Kidney capillary endothelial cell (primary cell): ENCODE data around the gene TLR10.

ENCODE experiments used
- DNase-seq: peaks from one replicate; pipeline ENCODE4 v3.0.0-alpha.2; 2018; ENCODE audit warnings: low spot score

Gene TLR10

GRCh38 chr4:38764277-38764676, 18.5 kb downstream of the TLR10 start:
- no peak for DNase-seq

GRCh38 chr4:38762560-38762959, 20.2 kb downstream of the TLR10 start:
- DNase-seq, result no peak

GRCh38 chr4:38759790-38760122, 23.0 kb downstream of the TLR10 start:
- no peak for DNase-seq

GRCh38 chr4:38759113-38759789, 23.5 kb downstream of the TLR10 start:
- DNase-seq, result peak; percentile 46

GRCh38 chr4:38757945-38758600, 24.7 kb downstream of the TLR10 start:
- no peak for DNase-seq

GRCh38 chr4:38752941-38753806, 29.6 kb downstream of the TLR10 start:
- DNase-seq, result no peak

- no peak for DNase-seq
These were observed 30.3 kb downstream of the TLR10 start for GRCh38 chr4:38752372-38752940.

- DNase-seq, result no peak
These were observed 31.3 kb downstream of the TLR10 start for GRCh38 chr4:38751341-38752010.

GRCh38 chr4:38749336-38749735, 33.5 kb downstream of the TLR10 start:
- no peak for DNase-seq

- DNase-seq, result no peak
These were observed 35.2 kb downstream of the TLR10 start for GRCh38 chr4:38747629-38748028.

GRCh38 chr4:38745881-38746280, 36.9 kb downstream of the TLR10 start:
- no peak for DNase-seq

GRCh38 chr4:38743866-38744265, 38.9 kb downstream of the TLR10 start:
- no peak for DNase-seq

- DNase-seq, result no peak
These were observed 42.5 kb downstream of the TLR10 start for GRCh38 chr4:38740303-38740702.

- no peak for DNase-seq
These were observed 43.6 kb downstream of the TLR10 start for GRCh38 chr4:38738940-38739803.

- DNase-seq, result no peak
These were observed 46.9 kb downstream of the TLR10 start for GRCh38 chr4:38735870-38736269.

- DNase-seq, result no peak
These were observed 47.9 kb downstream of the TLR10 start for GRCh38 chr4:38734911-38735310.

- DNase-seq, result no peak
These were observed 48.3 kb downstream of the TLR10 start for GRCh38 chr4:38734446-38734845.

- DNase-seq, result no peak
These were observed 49.1 kb downstream of the TLR10 start for GRCh38 chr4:38733663-38734062.

GRCh38 chr4:38730830-38731646, 51.8 kb downstream of the TLR10 start:
- peak; percentile 69 for DNase-seq

- no peak for DNase-seq
These were observed 52.3 kb downstream of the TLR10 start for GRCh38 chr4:38730493-38730829.
